BJ (cell line): ENCODE results near the gene GRK3. TPM values are rescaled to one million over a fixed set of nuclear protein-coding genes. Genes with fewer than 3 reads are reported as not detected.

Experiments used
- CTCF ChIA-PET: fragments of 350-600 bp; formaldehyde crosslinking; extraction: SDS; loops from one replicate; lab custom pipeline; 2021; ENCODE audit warnings: antibody characterized with exemption, inconsistent platforms; lab: Yijun Ruan, JAX
- POLR2A ChIA-PET: fragments of 300-600 bp; sonication (Branson Sonifier 250); formaldehyde crosslinking; extraction: SDS; loops from one replicate; lab custom pipeline; 2021; ENCODE audit warnings: antibody characterized with exemption; lab: Charles Lee
- DNase-seq: peaks from one replicate; pipeline ENCODE4 v3.0.0-alpha.2; 2011; ENCODE audit warnings: low read depth
- H3K27me3 ChIP-seq: 2 replicates; pipeline ENCODE4 v1.6.0; 2011; ENCODE audit warnings: low read length; ENCODE audit not compliant: control insufficient read depth, insufficient read depth
- H3K36me3 ChIP-seq: 2 replicates; pipeline ENCODE4 v1.5.1; 2011; ENCODE audit warnings: low read length; ENCODE audit not compliant: control insufficient read depth, insufficient read depth
- H3K4me3 ChIP-seq: 2 replicates; pipeline ENCODE4 v1.5.1; 2011; ENCODE audit warnings: low read depth, mild to moderate bottlenecking, control low read depth, low read length
- polyA plus RNA-seq: library from polyadenylated mRNA; depleted of rRNA; stranded (reverse); fragments of >200 nt; gene quantifications from 2 replicates; pipeline ENCODE4 v1.2.3, GENCODE V29; 2011
- TF ChIP-seq, protein P1 (sequence below): IDR thresholded peaks from 2 replicates; pipeline ENCODE4 v1.5.1; 2011; ENCODE audit warnings: low read depth, mild to moderate bottlenecking, control low read depth, inconsistent platforms, low read length, moderate library complexity; ENCODE audit not compliant: insufficient read depth

Gene GRK3
- polyA plus RNA-seq, 1 experiment = 0.72 TPM

DNA sequence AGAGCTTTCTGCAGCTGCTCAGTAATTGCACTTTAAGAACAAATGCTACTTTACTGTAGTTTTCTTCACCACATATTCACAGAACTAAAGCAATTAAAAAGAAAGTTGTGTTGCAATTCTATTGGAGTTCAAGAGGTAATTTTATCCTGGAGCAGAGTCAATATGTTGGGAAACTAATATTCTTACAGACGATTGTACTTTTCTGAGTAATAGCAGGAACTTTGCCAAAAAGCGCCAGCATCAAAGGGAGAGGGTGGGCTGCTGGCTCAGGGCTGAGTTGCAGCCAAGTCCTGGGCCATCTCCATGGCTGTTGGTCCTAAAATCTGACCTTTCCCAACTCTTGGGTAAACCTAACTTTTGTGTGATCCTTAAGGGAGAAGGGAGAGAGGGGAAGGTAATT is 104.0 kb downstream of the GRK3 start:
- ChIA-PET CTCF (no interaction called here), POLR2A (no interaction called here)
- Histone ChIP-seq H3K4me3 (no peak overlapping the region), H3K27me3 (no peaks in the 10 kb centered on the region), H3K36me3 (no peaks in the 10 kb centered on the region)
- DNase-seq = no peak
- TF ChIP-seq, protein P1, sequence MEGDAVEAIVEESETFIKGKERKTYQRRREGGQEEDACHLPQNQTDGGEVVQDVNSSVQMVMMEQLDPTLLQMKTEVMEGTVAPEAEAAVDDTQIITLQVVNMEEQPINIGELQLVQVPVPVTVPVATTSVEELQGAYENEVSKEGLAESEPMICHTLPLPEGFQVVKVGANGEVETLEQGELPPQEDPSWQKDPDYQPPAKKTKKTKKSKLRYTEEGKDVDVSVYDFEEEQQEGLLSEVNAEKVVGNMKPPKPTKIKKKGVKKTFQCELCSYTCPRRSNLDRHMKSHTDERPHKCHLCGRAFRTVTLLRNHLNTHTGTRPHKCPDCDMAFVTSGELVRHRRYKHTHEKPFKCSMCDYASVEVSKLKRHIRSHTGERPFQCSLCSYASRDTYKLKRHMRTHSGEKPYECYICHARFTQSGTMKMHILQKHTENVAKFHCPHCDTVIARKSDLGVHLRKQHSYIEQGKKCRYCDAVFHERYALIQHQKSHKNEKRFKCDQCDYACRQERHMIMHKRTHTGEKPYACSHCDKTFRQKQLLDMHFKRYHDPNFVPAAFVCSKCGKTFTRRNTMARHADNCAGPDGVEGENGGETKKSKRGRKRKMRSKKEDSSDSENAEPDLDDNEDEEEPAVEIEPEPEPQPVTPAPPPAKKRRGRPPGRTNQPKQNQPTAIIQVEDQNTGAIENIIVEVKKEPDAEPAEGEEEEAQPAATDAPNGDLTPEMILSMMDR = no peak

DNA sequence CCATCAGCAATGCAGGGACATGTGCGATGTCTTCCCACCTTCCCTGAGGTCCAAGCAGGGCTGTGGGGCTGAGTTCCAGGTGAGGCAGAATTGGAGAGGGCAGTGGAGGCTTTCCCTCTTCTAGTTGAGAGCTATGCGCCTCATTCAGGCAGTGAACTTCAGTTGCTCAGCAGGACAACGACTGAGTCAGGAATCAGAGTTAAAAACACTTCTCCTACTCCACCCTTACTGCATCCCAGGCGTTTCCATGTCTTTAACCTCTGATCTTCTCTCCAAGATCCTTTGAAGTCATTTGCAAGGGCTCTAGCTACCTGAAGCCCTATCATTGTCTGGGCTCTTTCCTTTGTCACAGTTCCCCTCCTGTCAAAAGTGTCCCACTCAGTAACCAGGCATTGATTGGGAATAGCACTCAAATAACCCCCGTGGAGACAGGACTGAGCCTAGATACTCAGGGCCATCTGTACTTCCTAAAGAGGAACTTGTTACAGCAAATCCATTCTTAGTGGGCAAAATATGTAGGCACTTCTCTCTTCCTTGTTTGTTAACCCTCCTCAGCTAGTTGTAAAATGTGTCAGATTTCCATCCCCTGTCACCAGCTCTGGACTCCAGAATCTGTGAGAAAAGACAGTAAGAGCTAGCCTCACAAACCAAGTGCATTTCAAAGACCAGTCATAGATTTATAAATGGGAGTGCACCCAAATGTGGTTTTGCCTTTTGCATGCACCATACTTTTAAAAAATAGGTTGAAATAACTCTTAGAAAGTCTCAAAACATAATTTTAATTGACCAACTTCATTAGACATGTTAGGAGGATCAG is 105.0 kb downstream of the GRK3 start:
- Histone ChIP-seq H3K4me3 (no peak overlapping the region), H3K27me3 (no peaks in the 10 kb centered on the region), H3K36me3 (no peaks in the 10 kb centered on the region)
- ChIA-PET POLR2A (no interaction called here), CTCF (interaction anchor here (0.7 kb wide), 1 partner anchor 79 kb away, joined by 3 read pairs; no protein-coding TSS in a partner anchor)
- no peak for DNase-seq
- TF ChIP-seq, protein P1 = no peak

- DNase-seq = no peak
- CTCF ChIA-PET = no interaction called here
- no peaks in the 10 kb centered on the region for H3K27me3 ChIP-seq
Observed at GRCh38 chr22:25670070-25670461, 105.6 kb downstream of the GRK3 start.

GRCh38 chr22:25672289-25673084 is 108.0 kb downstream of the GRK3 start:
- Histone ChIP-seq H3K4me3 (no peak overlapping the region), H3K27me3 (no peaks in the 10 kb centered on the region), H3K36me3 (no peaks in the 10 kb centered on the region)
- TF ChIP-seq, protein P1 = no peak
- DNase-seq = no peak
- POLR2A ChIA-PET = no interaction called here
- CTCF ChIA-PET = interaction anchor here (0.6 to 0.9 kb wide), 2 partner anchors 11 to 27 kb away, joined by 3 read pairs; no protein-coding TSS in a partner anchor

More at GRCh38 chr22:25670070-25670461, 105.6 kb downstream of the GRK3 start:
- no peaks in the 10 kb centered on the region for H3K36me3 ChIP-seq
- POLR2A ChIA-PET = no interaction called here
- TF ChIP-seq, protein P1 = no peak
- H3K4me3 ChIP-seq = no peak overlapping the region

DNA sequence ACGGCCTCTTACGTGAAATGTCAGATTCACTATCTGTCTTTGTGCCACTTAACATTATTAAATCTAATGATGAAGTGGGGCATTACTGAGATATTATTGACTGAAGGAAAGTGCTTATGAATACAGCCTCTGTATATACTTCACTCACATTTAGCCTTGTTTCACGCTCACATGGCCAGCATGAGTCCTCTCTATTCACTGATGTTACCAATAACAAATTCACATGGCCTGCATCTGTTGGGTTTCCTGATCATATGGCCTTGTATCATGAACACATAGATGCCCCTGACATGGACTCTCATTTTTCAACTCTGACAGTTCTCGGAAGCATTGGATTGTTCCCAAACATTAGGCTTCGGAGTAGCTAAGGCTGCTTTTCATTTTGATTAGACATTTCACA is 109.2 kb downstream of the GRK3 start:
- Histone ChIP-seq H3K4me3 (no peak overlapping the region), H3K27me3 (no peaks in the 10 kb centered on the region), H3K36me3 (no peaks in the 10 kb centered on the region)
- TF ChIP-seq, protein P1 = no peak
- ChIA-PET CTCF (no interaction called here), POLR2A (no interaction called here)
- DNase-seq = no peak
